ENCODE measurements around the gene PRKRA.

DNA sequence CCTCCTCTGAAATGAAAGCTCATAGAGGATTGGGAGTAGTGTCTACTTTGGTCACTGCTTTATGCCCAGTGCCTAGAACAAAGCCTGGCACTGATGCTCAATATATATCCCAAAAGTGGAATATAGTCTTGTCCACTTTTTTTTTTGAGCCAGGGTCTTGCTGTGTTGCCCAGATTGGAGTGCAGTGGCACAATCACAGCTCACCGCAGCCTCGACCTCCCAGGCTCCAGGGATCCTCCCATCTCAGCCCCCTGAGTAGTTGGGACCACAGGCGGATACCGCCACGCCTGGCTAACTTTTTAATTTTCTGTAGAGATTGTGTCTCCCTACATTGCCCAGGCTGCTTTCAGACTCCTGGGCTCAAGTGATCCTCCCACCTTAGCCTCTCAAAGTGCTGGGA is 23.6 kb upstream of the PRKRA start:
- TF ChIP-seq, protein P1, sequence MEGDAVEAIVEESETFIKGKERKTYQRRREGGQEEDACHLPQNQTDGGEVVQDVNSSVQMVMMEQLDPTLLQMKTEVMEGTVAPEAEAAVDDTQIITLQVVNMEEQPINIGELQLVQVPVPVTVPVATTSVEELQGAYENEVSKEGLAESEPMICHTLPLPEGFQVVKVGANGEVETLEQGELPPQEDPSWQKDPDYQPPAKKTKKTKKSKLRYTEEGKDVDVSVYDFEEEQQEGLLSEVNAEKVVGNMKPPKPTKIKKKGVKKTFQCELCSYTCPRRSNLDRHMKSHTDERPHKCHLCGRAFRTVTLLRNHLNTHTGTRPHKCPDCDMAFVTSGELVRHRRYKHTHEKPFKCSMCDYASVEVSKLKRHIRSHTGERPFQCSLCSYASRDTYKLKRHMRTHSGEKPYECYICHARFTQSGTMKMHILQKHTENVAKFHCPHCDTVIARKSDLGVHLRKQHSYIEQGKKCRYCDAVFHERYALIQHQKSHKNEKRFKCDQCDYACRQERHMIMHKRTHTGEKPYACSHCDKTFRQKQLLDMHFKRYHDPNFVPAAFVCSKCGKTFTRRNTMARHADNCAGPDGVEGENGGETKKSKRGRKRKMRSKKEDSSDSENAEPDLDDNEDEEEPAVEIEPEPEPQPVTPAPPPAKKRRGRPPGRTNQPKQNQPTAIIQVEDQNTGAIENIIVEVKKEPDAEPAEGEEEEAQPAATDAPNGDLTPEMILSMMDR (IDR thresholded peaks at IDR 0.05 in 8 of 11, conservative IDR thresholded peaks at IDR 0.05 in 3 of 11), result no peak
- no peak for TF ChIP-seq POLR2AphosphoS5 (IDR thresholded peaks at IDR 0.05)

Data from spleen (tissue), 7 donors.